K562 treated with DMSO at 1 percent for 12 hours (cell line): ENCODE measurements around the gene ZGLP1. TPM values are rescaled to one million over a fixed set of nuclear protein-coding genes. Genes with fewer than 3 reads are reported as not detected.

ENCODE experiments used
- total RNA-seq: library from RNA; unstranded; fragments of 300-600 nt; gene quantifications from 2 replicates; pipeline ENCODE4 v1.2.3, GENCODE V29; 2022; ENCODE audit not compliant: insufficient read depth

The ZGLP1 gene
- 6.0 and 8.0 TPM in 2 replicates for total RNA-seq

DNA sequence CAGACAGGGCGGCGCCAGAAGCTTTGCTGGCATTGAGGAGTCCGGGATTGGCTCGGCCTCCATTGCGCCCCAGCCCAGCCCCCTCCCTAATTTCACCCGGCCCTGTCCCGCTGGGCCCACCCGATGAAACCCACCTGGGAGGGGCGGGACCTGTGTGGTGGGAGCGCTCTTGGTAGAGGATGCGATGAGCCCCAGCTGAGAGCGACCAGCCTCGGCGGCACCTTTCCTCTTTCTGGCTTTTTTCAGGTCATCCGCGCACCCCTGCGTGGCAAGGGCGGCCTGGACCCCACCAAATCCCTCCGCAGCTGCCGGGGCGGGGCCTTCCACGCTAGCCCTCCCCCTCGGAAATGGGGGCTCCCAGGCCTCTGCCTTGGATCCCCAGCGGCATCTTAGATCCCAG is at the start of gene ZGLP1:
Gene ZGLP1, minus strand, starts transcription at position 393 of the 400 bp plus-strand sequence.

DNA sequence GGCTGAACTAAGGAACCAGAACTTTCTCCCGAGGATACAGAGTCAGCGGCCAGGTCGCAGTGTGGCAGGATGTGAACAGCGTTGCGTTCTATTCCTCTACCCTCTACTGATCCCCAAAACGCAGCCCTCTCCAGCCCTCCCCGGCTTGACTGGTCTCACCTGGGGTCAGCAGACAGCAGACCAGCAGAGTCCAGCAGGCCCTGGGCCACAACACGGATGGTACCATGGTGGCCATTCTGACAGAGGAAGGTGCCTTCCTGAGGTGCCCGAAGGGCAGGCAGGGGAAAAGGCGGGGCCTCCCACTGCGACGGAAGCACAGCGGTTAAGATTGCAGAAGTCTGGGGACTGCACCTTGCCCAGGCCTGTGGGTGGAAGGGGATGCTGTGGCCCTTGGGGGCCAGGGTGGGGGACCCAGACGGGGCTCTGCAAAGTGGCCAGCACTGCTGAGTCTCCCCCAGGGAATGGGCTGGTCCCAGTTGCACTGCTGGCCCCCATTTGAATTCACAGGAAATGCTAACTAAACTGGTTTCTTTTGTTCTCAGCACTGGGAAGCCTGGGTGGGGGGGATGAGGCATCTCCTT is 29.9 kb upstream of the ZGLP1 start, which contains the start of gene ICAM3:
Gene ICAM3, minus strand, starts transcription at position 245 of the 581 bp plus-strand sequence. Its CDS starts 10 bp downstream, at position 235.

DNA sequence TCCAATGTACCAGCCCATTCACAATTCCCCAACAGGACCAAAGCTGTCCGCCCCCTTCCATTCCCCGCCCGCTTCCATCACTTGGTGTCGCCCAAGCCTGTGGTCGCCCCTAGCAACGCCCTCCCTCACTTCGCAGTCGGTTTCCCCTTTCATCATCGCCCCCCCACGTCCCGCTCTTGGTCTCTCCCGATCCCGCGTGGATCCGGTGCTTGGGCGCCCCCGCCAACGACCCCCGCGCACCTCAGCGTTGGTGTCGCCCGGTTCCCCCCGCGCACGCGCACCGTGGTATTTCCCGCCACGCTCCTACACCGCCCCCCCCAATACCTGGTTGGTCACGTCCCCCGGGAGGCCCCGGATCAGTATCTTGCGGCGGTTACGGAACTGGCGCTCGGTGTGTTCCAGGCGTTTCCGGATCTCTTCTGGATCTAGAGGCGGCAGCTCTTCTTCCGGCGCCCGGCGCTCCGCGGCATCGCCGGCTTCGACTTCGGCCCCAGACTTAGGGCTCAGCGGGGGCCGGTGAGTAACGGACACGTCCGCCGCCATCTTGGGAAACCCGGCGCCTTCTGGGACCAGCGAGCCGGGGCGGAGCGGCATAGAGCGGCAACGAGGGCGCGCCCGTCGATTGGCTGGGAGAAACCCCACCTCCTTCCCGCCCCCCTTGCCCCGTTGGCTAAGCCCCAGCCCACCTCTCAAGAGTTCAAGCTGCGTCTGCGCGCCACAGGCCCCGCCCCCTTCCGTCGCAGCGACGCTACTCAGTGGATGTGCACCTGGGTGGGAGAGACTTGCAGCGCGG is 23.5 kb upstream of the ZGLP1 start, which contains the start of gene RAVER1:
Gene RAVER1, minus strand, starts transcription at position 565 of the 793 bp plus-strand sequence. Its CDS starts 22 bp downstream, at position 543.

GRCh38 chr19:10315335-10316214 is 6.0 kb upstream of the ZGLP1 start, which contains the start of gene FDX2:
FDX2 (minus strand) TSS chr19:10316015; CDS start chr19:10315996, 19 bp downstream.

DNA sequence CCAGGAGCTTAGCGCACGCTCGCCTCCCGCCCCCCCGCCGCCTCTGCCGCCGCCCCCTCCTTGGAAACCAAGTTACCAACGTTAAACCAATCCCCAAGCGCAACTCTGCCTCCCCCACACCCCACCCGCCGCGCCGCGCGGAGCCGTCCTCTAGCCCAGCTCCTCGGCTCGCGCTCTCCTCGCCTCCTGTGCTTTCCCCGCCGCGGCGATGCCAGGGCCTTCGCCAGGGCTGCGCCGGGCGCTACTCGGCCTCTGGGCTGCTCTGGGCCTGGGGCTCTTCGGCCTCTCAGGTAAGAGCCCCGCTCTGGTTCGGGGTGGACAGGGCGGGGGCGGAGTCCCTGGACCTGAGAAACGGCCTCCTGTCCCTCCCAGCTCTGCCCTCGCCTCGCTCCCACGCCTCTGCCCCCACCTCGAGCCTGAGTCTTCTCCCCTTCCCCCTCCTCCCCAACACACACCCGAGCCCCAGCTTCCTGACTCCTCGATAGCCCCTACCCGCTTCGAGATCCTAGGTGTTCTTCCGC is 19.7 kb downstream of the ZGLP1 start, which contains the start of gene ICAM5:
Gene ICAM5, plus strand, starts transcription at position 117 of the 521 bp plus-strand sequence. Its CDS starts 92 bp downstream, at position 209.

DNA sequence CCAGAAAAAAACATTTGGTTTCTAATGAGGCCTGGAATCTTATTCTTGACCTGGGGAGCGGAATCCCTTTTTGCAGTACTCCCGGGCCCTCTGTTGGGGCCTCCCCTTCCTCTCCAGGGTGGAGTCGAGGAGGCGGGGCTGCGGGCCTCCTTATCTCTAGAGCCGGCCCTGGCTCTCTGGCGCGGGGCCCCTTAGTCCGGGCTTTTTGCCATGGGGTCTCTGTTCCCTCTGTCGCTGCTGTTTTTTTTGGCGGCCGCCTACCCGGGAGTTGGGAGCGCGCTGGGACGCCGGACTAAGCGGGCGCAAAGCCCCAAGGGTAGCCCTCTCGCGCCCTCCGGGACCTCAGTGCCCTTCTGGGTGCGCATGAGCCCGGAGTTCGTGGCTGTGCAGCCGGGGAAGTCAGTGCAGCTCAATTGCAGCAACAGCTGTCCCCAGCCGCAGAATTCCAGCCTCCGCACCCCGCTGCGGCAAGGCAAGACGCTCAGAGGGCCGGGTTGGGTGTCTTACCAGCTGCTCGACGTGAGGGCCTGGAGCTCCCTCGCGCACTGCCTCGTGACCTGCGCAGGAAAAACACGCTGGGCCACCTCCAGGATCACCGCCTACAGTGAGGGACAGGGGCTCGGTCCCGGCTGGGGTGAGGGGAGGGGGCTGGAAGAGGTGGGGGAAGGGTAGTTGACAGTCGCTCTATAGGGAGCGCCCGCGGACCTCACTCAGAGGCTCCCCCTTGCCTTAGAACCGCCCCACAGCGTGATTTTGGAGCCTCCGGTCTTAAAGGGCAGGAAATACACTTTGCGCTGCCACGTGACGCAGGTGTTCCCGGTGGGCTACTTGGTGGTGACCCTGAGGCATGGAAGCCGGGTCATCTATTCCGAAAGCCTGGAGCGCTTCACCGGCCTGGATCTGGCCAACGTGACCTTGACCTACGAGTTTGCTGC is 22.5 kb downstream of the ZGLP1 start, which contains the start of gene ICAM4:
Gene ICAM4, plus strand, starts transcription at position 153 of the 935 bp plus-strand sequence. Its CDS starts 58 bp downstream, at position 211.

GRCh38 chr19:10270616-10271394 is 38.8 kb downstream of the ZGLP1 start, which contains the start of gene ICAM1:
ICAM1 (plus strand) TSS chr19:10271120; CDS start chr19:10271160, 40 bp downstream.

Other genes starting within 250 kb of the ZGLP1 start
- 14.6 and 24.1 TPM in 2 replicates for gene SHFL, start 223.5 kb downstream of the ZGLP1 start, total RNA-seq
- 0.84 TPM in 1 of 2 replicates, not detected in the other for gene ANGPTL6, start 207.1 kb downstream of the ZGLP1 start, total RNA-seq
- 22.9 and 29.3 TPM in 2 replicates for gene PPAN, start 203.5 kb downstream of the ZGLP1 start, total RNA-seq
- gene P2RY11, start 198.1 kb downstream of the ZGLP1 start, total RNA-seq, result 6.0 and 9.5 TPM in 2 replicates
- 312 and 388 TPM in 2 replicates for gene EIF3G, start 189.9 kb downstream of the ZGLP1 start, total RNA-seq
- 95.8 and 157 TPM in 2 replicates for gene DNMT1, start 114.9 kb downstream of the ZGLP1 start, total RNA-seq
- 0.93 and 2.8 TPM in 2 replicates for gene S1PR2, start 78.5 kb downstream of the ZGLP1 start, total RNA-seq
- gene MRPL4, start 57.6 kb downstream of the ZGLP1 start, total RNA-seq, result 107 and 119 TPM in 2 replicates
- 50.8 and 121 TPM in 2 replicates for gene ICAM1, start 38.7 kb downstream of the ZGLP1 start, total RNA-seq
- 78.4 and 98.9 TPM in 2 replicates for gene ICAM4, start 22.9 kb downstream of the ZGLP1 start, total RNA-seq
- 16.8 and 26.7 TPM in 2 replicates for gene ICAM5, start 19.9 kb downstream of the ZGLP1 start, total RNA-seq
- 27.1 and 43.9 TPM in 2 replicates for gene FDX2, start 6.2 kb upstream of the ZGLP1 start, total RNA-seq
- gene RAVER1, start 23.7 kb upstream of the ZGLP1 start, total RNA-seq, result 32.1 and 76.4 TPM in 2 replicates
- 7.0 and 10.9 TPM in 2 replicates for gene ICAM3, start 29.8 kb upstream of the ZGLP1 start, total RNA-seq
- gene TYK2, start 70.8 kb upstream of the ZGLP1 start, total RNA-seq, result 115 and 173 TPM in 2 replicates
- gene CDC37, start 93.7 kb upstream of the ZGLP1 start, total RNA-seq, result 197 and 242 TPM in 2 replicates
- 7.6 and 19.3 TPM in 2 replicates for gene PDE4A, start 110.7 kb upstream of the ZGLP1 start, total RNA-seq
- 55.0 and 67.1 TPM in 2 replicates for gene KEAP1, start 193.5 kb upstream of the ZGLP1 start, total RNA-seq
- gene S1PR5, start 207.6 kb upstream of the ZGLP1 start, total RNA-seq, result not detected in 2 replicates
- 56.4 and 82.6 TPM in 2 replicates for gene ATG4D, start 234.1 kb upstream of the ZGLP1 start, total RNA-seq